CD14-positive monocyte (primary cell): ENCODE results near the gene BSG. TPM values are rescaled to one million over a fixed set of nuclear protein-coding genes. Genes with fewer than 3 reads are reported as not detected.

Experiments used
- DNase-seq, 3 donors: peaks; one replicate each; pipeline ENCODE4 v3.0.0-alpha.2; 2011 to 2022
- H2AFZ ChIP-seq: 2 replicates; pipeline ENCODE4 v1.6.0; 2012; ENCODE audit warnings: mild to moderate bottlenecking, low read depth, low read length, inconsistent platforms; ENCODE audit not compliant: insufficient read depth, poor library complexity, severe bottlenecking
- H3K27ac ChIP-seq, 2 donors: 1 replicate in 1 of 2; 2 replicates in 1 of 2; pipeline ENCODE4 v1.5.1; 2012 to 2013; ENCODE audit warnings: low read length in 2 of 2, control low read depth in 1 of 2, inconsistent platforms in 1 of 2, low read depth in 1 of 2, mild to moderate bottlenecking in 1 of 2
- H3K27me3 ChIP-seq, 2 donors: one replicate each; pipeline versions ENCODE4 v1.6.0 to v1.6.1; 2011 to 2013; ENCODE audit warnings: low read length in 2 of 2; ENCODE audit not compliant: control insufficient read depth in 2 of 2, insufficient read depth in 2 of 2
- H3K36me3 ChIP-seq, 2 donors: replicated peaks in 1 of 2; 1 replicate in 1 of 2; 2 replicates in 1 of 2; pipeline versions ENCODE4 v1.5.1 to v1.6.1; 2012 to 2013; ENCODE audit warnings: low read length in 2 of 2, control low read depth in 1 of 2, inconsistent platforms in 1 of 2, mild to moderate bottlenecking in 1 of 2; ENCODE audit not compliant: insufficient read depth in 2 of 2, control insufficient read depth in 1 of 2
- H3K4me1 ChIP-seq, 2 donors: 1 replicate in 1 of 2; 2 replicates in 1 of 2; pipeline versions ENCODE4 v1.5.1 to v1.6.1; 2012 to 2013; ENCODE audit warnings: low read length in 2 of 2, control low read depth in 1 of 2, inconsistent platforms in 1 of 2, mild to moderate bottlenecking in 1 of 2, moderate library complexity in 1 of 2; ENCODE audit not compliant: insufficient read depth in 2 of 2, control insufficient read depth in 1 of 2
- H3K4me2 ChIP-seq: replicated peaks from 2 replicates; pipeline ENCODE3; 2012; ENCODE audit warnings: low read length, moderate library complexity, mild to moderate bottlenecking; ENCODE audit not compliant: poor library complexity, severe bottlenecking; ENCODE audit errors: extremely low read depth
- H3K4me3 ChIP-seq, 3 experiments: fragments of 200-600 bp in 1 of 3; sonication (generic) in 1 of 3; replicated peaks in 1 of 3; 1 replicate in 2 of 3; 2 replicates in 1 of 3; pipeline ENCODE4 v1.5.1; 2011 to 2013; ENCODE audit warnings: low read length in 3 of 3, mild to moderate bottlenecking in 3 of 3, control low read depth in 2 of 3, low read depth in 2 of 3, inconsistent platforms in 1 of 3, moderate library complexity in 1 of 3
- H3K79me2 ChIP-seq: 2 replicates; pipeline ENCODE4 v1.6.0; 2012; ENCODE audit warnings: mild to moderate bottlenecking, control low read depth, inconsistent platforms, low read length, moderate library complexity; ENCODE audit not compliant: insufficient read depth
- H3K9ac ChIP-seq: 2 replicates; pipeline ENCODE4 v1.6.0; 2017; ENCODE audit warnings: low read length, mild to moderate bottlenecking; ENCODE audit not compliant: insufficient read depth, poor library complexity, severe bottlenecking
- H3K9me3 ChIP-seq, 2 donors: replicated peaks in 1 of 2; 1 replicate in 1 of 2; 2 replicates in 1 of 2; pipeline versions ENCODE4 v1.5.1 to v1.6.1; 2012 to 2013; ENCODE audit warnings: low read length in 2 of 2, control low read depth in 1 of 2; ENCODE audit not compliant: control insufficient read depth in 1 of 2, insufficient read depth in 1 of 2
- H4K20me1 ChIP-seq: 2 replicates; pipeline ENCODE4 v1.6.0; 2012; ENCODE audit warnings: mild to moderate bottlenecking, low read length, control low read depth, moderate library complexity; ENCODE audit not compliant: insufficient read depth
- H3K27ac Mint-ChIP-seq, 7 donors: one replicate each; pipeline ENCODE4 v1.8.0; 2020; ENCODE audit warnings: mild to moderate bottlenecking in 7 of 7, mixed read lengths in 7 of 7, moderate library complexity in 6 of 7, inconsistent platforms in 2 of 7
- H3K27me3 Mint-ChIP-seq, 3 donors: one replicate each; pipeline ENCODE4 v1.8.0; 2021 to 2022; ENCODE audit warnings: low read depth in 3 of 3, mild to moderate bottlenecking in 3 of 3, mixed read lengths in 3 of 3, moderate library complexity in 3 of 3, inconsistent platforms in 1 of 3
- H3K36me3 Mint-ChIP-seq, 2 donors: one replicate each; pipeline ENCODE4 v1.8.0; 2020; ENCODE audit warnings: mixed read lengths in 2 of 2, inconsistent platforms in 1 of 2, mild to moderate bottlenecking in 1 of 2
- H3K4me1 Mint-ChIP-seq: one replicate; pipeline ENCODE4 v1.8.0; 2020; ENCODE audit warnings: mild to moderate bottlenecking, mixed read lengths
- H3K4me3 Mint-ChIP-seq, 2 donors: one replicate each; pipeline ENCODE4 v1.8.0; 2020; ENCODE audit warnings: mild to moderate bottlenecking in 2 of 2, mixed read lengths in 2 of 2, moderate library complexity in 1 of 2
- H3K9me3 Mint-ChIP-seq, 7 donors: one replicate each; pipeline ENCODE4 v1.8.0; 2020 to 2022; ENCODE audit warnings: mixed read lengths in 7 of 7, mild to moderate bottlenecking in 6 of 7, moderate library complexity in 6 of 7, inconsistent platforms in 2 of 7
- WGBS: methylation state at CpG from one replicate; pipeline ENCODE4 v1.1.5; 2013; ENCODE audit warnings: missing lambda C conversion rate; ENCODE audit not compliant: insufficient coverage; 5-methylcytosine and 5-hydroxymethylcytosine counted together
- intact Hi-C, 2 donors: fragments of 100-400 bp; cut with micrococcal nuclease; formaldehyde crosslinking; loops; one replicate each; pipeline versions ENCODE4 v1.15.0 to v1.15.1; 2023
- polyA plus RNA-seq, 3 donors: library from polyadenylated mRNA; depleted of rRNA in 1 of 3; unstranded in 2 of 3; stranded (reverse) in 1 of 3; fragments of 300-500 nt in 2 of 3; fragments of >200 nt in 1 of 3; fragmentation: Illumina TruSeq in 2 of 3; gene quantifications; 1 replicate in 2 of 3; 2 replicates in 1 of 3; pipeline ENCODE4 v1.2.3, GENCODE V29; 2012 to 2021
- TF ChIP-seq, protein P1 (sequence below): fragments of 200-600 bp; IDR thresholded peaks from one replicate; pipeline ENCODE4 v1.8.0; 2022; ENCODE audit warnings: antibody characterized with exemption, mild to moderate bottlenecking

The BSG gene
- polyA plus RNA-seq, 3 donors, result 190 to 431 (median 364) TPM

- Mint-ChIP-seq H3K27ac (no peak overlapping the region), H3K4me3 (no peak overlapping the region), H3K27me3 (peaks cover 0 to 3% (median 2%) of the 10 kb centered on the region in 3 donors), H3K4me1 (no peaks in the 10 kb centered on the region), H3K9me3 (peaks cover 0 to 19% (median 0%) of the 10 kb centered on the region in 7 donors), H3K36me3 (peaks cover 43 to 67% of the 10 kb centered on the region in 2 donors)
- intact Hi-C loops, result no loop called here
- Histone ChIP-seq H3K4me3 (no peak overlapping the region), H3K9me3 (no peaks in the 10 kb centered on the region), H3K9ac (no peak overlapping the region), H3K36me3 (peaks cover 53 to 69% of the 10 kb centered on the region in 2 donors), H4K20me1 (no peaks in the 10 kb centered on the region), H3K27me3 (no peaks in the 10 kb centered on the region), H2AFZ (no peak overlapping the region), H3K79me2 (no peaks in the 10 kb centered on the region), H3K4me2 (no peak overlapping the region), H3K27ac (no peak overlapping the region), H3K4me1 (no peaks in the 10 kb centered on the region)
- DNase-seq, result no peak
- TF ChIP-seq, protein P1, sequence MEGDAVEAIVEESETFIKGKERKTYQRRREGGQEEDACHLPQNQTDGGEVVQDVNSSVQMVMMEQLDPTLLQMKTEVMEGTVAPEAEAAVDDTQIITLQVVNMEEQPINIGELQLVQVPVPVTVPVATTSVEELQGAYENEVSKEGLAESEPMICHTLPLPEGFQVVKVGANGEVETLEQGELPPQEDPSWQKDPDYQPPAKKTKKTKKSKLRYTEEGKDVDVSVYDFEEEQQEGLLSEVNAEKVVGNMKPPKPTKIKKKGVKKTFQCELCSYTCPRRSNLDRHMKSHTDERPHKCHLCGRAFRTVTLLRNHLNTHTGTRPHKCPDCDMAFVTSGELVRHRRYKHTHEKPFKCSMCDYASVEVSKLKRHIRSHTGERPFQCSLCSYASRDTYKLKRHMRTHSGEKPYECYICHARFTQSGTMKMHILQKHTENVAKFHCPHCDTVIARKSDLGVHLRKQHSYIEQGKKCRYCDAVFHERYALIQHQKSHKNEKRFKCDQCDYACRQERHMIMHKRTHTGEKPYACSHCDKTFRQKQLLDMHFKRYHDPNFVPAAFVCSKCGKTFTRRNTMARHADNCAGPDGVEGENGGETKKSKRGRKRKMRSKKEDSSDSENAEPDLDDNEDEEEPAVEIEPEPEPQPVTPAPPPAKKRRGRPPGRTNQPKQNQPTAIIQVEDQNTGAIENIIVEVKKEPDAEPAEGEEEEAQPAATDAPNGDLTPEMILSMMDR, result no peak
- 97% methylated on average over 17 of the region's 24 CpGs for WGBS
Observed at GRCh38 chr19:621819-622218, 49.4 kb downstream of the BSG start.

DNA sequence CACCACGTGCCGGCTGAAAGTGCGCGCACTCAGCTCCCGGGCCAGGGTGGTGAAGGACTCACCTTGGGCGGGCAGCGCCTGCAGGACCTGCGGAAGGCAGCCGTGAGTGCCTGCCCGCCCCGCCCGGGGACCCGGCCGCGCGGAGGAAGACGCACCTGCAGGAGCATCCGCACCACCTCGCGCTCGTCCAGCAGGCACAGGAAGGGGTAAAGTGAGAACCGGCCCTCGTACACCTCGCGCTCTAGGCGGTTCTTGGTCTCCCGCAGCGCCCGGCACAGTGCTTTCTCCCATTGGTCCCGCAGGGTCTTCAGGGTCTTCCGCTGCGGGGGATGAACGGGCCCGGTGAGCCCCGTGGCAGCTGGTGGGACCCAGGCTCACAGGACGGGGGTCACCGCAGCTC, 50.3 kb downstream of the BSG start:
- Mint-ChIP-seq H3K27me3 (peaks cover 0 to 2% (median 0%) of the 10 kb centered on the region in 3 donors), H3K4me3 (no peak overlapping the region), H3K27ac (no peak overlapping the region), H3K4me1 (no peaks in the 10 kb centered on the region), H3K9me3 (peaks cover 0 to 19% (median 0%) of the 10 kb centered on the region in 7 donors), H3K36me3 (peaks cover 38 to 68% of the 10 kb centered on the region in 2 donors)
- Histone ChIP-seq H3K4me2 (no peak overlapping the region), H3K9ac (no peak overlapping the region), H3K4me3 (no peak overlapping the region), H3K9me3 (no peaks in the 10 kb centered on the region), H3K27ac (no peak overlapping the region), H2AFZ (no peak overlapping the region), H3K36me3 (peaks cover 51 to 69% of the 10 kb centered on the region in 2 donors), H3K79me2 (no peaks in the 10 kb centered on the region), H3K27me3 (no peaks in the 10 kb centered on the region), H3K4me1 (no peaks in the 10 kb centered on the region), H4K20me1 (no peaks in the 10 kb centered on the region)
- TF ChIP-seq, protein P1, result no peak
- intact Hi-C loops, result no loop called here
- no peak for DNase-seq
- WGBS, result 98% methylated on average over 37 of the region's 37 CpGs
